COR-L47 (cell line): ENCODE measurements around the gene ELF1.
"Not testable (repeated sequence)": the region's sequence is repeated elsewhere in the genome, so short reads cannot be mapped to it uniquely, and the experiment has no call there.

Source experiments
- DNase-seq: peaks from one replicate; lab custom pipeline; 2025; lab: John Stamatoyannopoulos, UW

ELF1 gene

GRCh38 chr13:41040584-41041334 lies 21.6 kb upstream of the ELF1 start:
- DNase-seq: no peak

DNA sequence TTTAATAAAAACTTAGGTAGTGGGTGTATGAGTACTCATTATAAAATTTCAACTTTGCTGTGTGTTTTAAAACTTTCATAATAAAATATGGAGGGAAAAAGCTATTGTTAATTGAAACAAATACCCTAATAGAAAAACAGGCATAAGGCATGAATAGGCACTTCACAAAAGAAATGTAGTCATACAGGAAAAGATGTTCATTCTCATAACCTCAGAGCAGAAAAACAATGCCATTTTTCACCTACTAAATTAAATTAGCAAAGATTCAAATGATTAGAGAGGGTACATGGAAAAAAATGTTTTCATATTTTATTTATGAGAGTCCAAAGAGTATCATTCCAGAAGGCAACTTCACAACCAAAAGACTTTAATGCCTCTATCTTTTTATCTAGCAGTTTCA lies 20.6 kb upstream of the ELF1 start:
- no peak for DNase-seq

DNA sequence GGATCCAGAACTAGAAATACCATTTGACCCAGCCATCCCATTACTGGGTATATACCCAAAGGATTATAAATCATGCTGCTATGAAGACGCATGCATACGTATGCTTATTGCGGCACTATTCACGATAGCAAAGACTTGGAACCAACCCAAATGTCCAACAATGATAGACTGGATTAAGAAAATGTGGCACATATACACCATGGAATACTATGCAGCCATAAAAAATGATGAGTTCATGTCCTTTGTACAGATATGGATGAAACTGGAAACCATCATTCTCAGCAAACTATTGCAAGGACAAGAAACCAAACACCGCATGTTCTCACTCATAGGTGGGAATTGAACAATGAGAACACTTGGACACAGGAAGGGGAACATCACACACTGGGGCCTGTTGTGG lies 17.4 kb upstream of the ELF1 start:
- DNase-seq: not testable (repeated sequence)

DNA sequence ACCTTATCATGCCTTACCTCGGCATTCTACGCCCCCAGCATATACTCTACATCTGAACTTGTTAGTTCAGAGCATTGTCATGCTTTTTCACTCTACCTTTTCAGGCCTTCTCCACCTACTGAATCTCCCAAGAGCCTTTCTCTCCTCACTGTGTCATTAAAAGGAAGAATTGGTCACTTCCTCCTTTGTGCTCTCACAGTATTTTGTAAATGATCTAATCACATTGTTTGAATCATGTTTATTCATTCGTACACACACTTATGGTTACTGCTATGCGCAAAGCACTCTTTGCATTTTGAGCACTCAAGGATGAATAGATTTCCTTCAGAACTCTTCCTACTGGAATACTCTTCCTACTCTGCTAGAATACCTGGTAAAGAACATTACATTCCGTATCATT lies 15.8 kb upstream of the ELF1 start:
- no peak for DNase-seq

DNA sequence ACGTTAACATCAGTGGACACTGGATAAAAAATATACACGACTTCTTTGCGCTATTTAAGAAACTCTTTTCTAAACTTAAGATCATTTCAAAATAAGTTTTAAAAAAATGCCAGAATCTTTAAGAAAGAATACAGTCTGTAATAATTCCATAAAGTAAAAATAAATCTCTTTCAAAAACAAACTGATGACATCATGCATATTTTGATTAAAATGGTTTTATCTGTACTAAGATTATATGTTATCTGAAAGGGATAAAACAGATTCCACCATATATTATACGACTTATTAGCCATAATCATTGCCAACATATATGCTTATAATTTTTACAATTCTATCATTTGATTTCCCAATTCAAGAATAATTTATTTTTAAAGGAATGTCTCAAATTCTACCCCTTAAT lies 15.3 kb upstream of the ELF1 start:
- no peak for DNase-seq

DNA sequence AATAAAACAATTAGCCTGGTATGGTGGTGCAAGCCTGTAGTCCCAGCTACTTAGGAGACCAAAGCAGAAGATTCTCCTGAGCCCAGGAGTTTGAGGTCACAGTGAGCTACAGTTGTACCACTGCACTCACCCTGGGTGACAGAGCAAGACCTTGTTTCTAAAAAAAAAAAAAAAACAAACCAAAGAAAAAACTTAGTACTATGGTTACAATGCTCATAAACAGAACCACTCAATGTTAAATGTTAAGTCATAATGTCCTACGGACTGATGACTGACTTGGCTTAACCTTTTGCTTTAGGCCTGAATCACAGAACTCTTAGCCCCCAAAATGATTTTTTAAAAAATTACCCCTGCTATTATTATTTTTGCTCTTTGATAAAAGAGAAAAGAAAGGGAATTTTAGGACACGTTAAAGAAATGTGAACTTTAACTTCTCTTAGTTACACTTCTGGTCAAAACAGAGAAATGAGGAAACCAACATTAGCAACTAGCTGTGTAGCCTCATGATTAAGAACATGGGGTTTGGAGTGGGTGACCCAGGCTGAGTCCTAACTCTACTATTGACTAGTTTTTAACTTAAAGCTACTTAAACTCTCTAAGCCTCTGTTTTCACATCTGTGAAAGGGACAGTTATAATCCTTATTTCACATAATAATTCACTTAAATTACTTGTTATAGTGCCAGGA lies 13.7 kb upstream of the ELF1 start:
- DNase-seq: no peak

DNA sequence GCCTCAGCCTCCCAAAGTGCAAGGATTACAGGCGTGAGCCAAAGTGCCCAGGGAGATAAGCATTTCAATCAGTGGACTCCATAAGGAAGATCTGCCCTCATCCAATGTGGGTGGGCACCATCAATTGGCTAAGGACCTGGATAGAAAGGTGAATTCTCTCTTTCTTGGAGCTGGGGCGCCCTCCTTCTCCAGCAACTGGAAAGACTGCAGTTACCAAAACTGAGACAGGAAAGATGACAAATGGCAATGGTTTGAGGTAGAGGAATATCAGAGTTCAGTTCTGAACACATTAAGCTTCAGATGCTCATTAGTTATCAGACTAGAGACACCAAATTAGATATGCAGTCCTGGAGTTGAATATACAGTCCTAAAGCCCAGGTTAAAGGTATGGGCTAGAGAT lies 10.5 kb upstream of the ELF1 start:
- no peak for DNase-seq

DNA sequence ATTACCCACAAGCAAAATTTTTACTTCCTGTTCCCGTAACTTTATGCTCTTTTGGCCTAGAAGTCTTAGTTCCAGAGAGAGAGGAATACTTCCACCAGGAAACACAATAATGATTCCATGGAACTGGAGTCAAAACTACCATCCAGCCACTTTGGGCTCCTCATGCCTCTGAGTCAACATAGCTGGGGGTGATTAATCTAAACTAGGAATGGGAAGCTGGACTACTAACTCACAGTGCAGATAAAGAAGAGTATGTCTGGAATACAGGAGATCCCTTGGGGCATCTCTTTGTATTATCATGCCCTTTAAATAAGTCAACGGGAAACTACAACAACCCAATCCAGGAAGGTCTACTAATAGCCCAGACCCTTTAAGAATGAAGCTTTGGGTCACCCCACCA lies 8.9 kb upstream of the ELF1 start:
- DNase-seq: no peak

- DNase-seq: no peak
Measured at GRCh38 chr13:41026788-41027187, 7.7 kb upstream of the ELF1 start.

DNA sequence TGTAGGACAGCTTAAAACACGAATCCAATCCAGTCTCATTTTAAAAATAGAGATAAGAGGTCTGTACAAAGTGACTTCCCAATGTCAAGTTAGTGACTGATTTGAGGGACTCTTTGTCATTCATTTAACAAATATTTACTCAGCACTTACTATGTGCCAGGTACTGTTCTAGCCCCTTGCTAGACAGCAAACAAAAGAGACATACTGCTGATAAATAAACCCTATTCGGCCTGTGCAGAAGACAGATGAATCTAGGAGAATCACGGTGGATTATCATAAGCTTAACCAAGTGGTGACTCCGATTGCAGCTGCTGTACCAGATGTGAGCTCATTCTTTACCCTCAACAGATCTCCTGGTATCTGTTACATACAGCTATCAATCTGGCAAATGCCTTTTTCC lies 6.4 kb upstream of the ELF1 start:
- DNase-seq: no peak

DNA sequence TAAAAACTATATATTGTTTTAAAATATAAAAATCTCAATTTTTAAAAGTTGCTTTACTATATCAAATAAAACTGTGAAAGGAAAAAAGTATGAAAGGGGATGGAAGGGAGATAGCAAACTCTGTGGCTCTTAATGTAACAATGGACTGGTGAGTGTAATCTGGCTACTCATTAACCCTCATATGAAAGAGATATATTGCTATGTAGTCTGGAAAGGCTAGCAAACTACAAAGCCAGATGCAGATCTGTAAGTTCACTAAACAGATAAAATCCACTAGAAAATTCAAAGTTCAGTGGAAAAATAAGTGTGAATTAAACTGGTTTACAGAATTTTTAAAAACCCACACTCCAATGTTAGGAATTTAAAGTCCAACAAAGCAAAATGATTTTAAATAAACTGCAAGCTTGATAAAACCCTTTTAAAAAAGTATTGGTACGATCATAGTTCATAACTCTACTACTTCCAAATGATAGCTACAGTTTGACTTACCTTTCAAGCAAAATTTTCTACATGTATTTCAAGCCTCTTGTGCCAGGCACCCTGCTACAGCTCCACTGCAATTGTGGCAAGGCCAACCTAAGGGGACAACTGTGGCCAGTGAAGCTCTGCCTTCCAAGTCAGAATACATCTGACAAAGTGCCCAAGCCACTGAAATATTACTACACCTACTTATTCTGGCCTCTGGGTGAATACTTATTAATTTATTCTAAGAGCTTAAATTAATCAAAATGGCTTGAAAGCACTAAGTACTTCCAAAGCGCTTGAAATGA lies 647 bp upstream of the ELF1 start:
- DNase-seq: no peak

- DNase-seq: no peak
Measured at GRCh38 chr13:41018602-41018948, 541 bp downstream of the ELF1 start.

DNA sequence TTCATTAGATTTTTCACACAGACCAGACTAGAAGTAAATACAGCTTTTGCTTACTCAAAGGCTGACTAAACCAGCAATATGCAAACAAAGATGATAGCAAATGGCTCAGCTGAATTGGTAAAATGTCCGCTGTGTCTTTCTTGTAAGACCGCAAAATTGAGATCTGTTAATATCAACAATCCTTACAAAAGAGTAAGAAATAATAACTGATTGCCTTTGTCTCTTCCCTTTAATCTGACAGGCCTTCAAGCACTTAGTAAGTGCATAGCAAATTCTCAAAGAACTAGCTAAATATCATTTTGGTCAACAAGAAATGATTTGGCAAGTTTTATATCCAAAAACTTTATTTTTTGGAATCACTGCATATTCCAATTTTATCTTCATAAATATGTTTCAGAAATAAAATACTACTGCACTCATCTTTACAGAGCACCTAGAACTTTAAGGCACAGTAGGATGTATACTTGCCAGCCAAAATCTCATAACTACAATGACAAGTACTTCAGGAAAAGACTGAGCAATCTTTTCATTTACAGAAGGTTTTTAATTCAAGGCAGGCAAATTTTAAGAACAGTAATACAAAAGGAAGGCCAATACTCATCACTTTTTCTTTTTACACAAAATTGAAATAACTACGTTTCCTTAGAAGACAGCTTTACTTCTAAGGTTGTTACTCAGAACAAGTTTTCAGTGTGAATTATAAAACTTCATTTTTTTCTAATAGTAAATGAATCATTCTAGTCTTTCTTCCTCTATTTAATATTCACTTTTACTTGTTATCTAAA lies 1.1 kb downstream of the ELF1 start:
- DNase-seq: no peak

DNA sequence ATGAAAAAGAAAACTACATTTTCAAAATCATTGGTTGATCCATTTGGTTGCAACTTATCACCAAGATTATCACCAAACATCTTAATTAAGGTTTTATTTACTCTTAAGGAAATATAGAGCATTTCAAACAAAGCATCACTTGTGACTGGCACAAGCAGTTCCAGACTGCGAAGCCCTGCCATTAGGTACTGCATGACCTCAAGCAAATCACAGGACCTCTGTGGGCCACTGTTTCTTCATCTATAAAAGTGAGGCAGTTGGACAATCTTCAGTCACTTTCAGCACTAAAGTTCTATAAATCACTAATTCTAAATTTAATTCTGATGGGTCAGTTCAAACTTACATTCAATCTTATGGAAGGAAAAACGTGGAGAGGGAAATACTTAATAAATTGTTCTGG lies 2.0 kb downstream of the ELF1 start:
- DNase-seq: no peak

DNA sequence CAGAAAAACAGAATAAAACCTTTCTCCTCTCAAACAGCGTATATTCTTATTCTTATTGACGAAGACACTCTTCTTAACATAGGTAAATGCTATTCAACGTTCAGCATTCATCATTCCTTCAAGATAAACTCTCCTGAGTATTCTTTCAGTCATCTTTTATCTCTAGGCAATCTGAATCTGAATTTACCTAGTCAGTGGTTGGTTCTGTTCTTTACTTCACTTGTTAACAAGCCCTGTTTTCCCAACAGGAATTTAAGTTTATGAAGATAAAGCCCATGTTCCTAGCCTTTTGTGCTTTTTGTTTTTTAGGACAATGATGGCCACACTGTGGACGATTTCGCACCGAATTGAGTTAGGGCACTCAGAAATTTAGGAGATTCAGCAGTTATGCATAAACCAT lies 3.2 kb downstream of the ELF1 start:
- no peak for DNase-seq

DNA sequence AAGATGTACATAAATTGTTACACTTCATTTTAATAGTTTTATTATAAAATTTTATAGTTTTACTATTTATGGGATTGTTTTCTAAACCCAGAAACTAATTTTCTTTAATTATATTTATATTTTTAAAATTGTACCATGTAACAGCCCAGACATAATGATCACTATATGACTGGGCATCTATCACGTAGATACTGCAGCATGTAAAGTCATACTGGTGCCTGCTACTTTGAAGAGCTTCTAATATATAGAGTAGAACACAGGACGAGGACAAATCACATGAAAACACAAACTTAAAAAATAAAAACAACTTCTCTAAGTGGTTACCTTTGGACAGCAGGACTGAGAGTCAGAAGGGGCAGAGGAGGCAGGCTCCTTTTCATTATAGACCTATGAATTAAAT lies 5.3 kb downstream of the ELF1 start:
- DNase-seq: no peak

GRCh38 chr13:41012536-41012935 lies 6.6 kb downstream of the ELF1 start:
- no peak for DNase-seq

DNA sequence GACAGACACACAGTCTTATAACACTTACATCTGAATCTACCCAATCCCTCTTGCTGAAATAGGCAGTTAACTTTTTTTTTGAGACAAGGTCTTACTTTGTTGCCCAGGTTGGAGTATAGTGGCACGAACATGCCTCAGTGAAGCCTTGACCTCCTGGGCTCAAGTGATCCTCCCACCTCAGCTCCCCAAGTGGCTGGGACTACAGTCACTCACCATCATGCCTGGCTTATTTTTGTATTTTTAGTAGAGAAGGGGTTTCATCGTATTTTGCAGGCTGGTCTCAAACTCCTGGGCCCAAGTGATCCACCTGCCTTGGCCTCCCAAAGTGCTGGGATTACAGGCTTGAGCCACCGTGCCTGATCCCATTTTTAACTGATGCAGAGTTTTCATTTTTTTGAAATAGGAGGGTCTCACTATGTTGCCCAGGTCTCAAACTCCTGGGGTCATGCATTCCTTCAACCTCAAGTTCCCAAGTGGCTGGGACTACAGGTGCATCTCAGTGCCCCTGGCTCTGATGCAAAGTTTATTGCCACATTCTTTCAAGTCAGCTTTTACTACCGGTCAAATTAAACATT lies 7.6 kb downstream of the ELF1 start:
- DNase-seq: no peak

- no peak for DNase-seq
Measured at GRCh38 chr13:41008349-41008980, 10.7 kb downstream of the ELF1 start.

GRCh38 chr13:41007744-41008128 lies 11.4 kb downstream of the ELF1 start:
- no peak for DNase-seq

DNA sequence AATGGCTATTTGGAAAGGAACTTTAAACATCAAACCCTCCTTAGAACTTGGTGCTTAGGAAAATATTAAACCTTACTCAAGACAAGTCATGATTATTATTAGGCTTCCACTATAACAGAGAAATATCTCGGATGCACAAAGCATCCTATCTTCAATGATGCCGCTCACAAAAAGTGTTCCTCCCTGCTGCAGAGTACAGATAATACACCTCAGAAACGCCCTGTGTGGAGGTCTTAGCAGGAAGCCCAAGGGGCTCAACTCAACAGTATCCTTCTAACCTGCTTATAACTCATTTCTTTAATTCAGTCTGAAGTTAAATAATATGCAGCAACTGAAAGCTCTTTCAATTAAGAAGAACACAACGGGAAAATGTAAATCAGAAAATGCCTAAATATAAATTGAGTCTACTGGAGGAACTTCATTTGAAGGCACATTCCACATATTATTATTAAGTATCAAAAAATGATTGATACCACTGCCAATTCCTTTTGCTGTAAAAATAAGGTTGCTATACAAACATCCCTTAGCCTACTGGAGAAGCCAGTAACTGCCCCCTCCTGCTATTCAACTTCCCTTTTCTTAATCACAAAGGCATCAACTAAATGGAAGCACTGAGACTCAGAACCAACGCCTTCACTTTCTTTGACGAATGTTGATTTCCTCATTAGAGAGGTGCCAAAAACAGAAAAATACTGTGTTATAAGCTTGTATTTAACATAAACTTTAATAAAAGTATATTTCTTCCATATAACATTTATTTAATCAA lies 12.0 kb downstream of the ELF1 start:
- DNase-seq: no peak
